HG02970 (cell line): ENCODE measurements around the gene RAB7A.
"Not testable (repeated sequence)": the region's sequence is repeated elsewhere in the genome, so short reads cannot be mapped to it uniquely, and the experiment has no call there.

Experiments used
- ATAC-seq: cut with Tn5 transposase; IDR thresholded peaks from one replicate; pipeline ENCODE4 v1.9.1; 2021; ENCODE audit warnings: mild to moderate bottlenecking, moderate library complexity, moderate number of reproducible peaks; ENCODE audit not compliant: unreplicated experiment, low FRiP score

Gene RAB7A

DNA sequence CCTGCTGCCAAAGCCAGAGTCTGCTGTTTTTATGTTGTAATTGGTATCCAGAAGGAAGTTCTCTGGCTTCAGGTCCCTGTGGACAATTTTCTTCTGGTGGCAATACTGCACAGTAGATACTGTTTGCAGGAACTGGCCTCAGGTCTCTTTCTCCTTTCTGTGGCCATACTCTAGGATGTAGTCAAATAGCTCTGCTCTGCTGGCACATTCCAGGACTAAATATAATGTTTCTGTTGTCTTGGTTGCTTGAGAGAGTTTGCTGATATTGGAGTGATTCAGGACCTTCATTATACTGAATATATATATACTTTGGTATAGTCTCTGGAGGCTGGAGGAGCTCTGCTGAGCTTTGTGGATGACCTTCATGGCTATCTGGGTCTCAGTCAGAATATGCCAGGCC is 23.1 kb downstream of the RAB7A start:
- no peak for ATAC-seq

- ATAC-seq = not testable (repeated sequence)
These were observed 23.6 kb downstream of the RAB7A start for GRCh38 chr3:128749561-128749960.

DNA sequence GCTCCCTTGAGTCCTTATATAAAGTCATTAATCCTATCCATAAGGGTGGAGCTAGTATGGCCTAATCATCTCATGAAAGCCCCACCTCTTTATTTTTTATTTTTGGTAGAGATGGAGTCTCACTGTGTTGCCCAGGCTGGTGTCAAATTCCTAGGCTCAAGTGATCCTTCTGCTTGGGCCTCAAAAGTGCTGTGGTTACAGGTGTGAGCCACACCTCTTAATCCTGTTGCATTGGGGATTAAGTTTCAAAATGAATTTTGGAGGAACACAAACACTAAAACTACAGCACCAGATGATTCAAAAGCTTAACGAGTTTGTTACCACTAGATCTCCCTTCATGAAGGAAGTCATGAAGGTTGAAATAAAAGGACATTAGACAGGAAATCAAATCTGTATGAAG is 27.7 kb downstream of the RAB7A start:
- ATAC-seq = no peak

GRCh38 chr3:128760042-128760441 is 34.1 kb downstream of the RAB7A start:
- ATAC-seq = no peak

DNA sequence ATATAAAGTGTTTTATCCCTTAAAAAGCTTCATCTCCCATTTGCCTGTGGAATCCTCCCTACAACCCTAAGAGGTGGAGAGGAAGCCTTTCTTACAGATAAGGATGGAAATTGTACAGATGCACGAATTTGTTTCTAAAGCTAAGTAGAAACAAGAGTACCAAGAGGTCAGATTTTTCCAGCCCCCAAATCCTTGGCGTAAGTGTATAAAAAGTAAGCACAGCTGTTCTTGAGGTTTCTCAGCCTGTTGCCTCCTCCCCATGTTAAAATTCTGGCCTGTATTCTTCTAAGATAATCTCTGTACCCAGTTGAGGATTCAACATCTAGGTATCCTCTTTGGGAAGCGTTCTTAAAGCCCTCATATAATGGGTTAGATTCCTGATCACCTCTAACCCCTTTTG is 34.9 kb downstream of the RAB7A start:
- ATAC-seq = no peak

- ATAC-seq = no peak
These were observed 35.4 kb downstream of the RAB7A start for GRCh38 chr3:128761392-128761791.

DNA sequence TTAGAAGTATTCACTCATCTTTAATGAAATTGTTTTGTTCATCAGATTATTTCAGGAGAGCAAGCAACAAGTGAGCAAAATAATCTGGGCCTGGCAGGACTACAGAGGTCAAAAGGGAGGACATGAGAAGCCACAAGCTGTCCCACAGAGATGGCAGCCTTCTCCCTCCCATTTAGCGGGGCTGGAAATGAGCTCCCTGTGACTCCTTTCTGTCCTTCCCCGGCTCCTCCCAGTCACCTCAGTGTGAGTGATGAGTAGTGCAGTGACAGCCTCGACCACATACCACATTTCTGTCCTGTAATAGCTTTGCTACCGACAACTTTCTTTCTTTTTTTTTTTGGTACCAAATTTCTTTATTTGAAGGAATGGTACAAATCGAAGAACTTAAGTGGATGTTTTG is 38.0 kb downstream of the RAB7A start:
- ATAC-seq = no peak

- ATAC-seq = no peak
These were observed 38.9 kb downstream of the RAB7A start for GRCh38 chr3:128764863-128765262.

DNA sequence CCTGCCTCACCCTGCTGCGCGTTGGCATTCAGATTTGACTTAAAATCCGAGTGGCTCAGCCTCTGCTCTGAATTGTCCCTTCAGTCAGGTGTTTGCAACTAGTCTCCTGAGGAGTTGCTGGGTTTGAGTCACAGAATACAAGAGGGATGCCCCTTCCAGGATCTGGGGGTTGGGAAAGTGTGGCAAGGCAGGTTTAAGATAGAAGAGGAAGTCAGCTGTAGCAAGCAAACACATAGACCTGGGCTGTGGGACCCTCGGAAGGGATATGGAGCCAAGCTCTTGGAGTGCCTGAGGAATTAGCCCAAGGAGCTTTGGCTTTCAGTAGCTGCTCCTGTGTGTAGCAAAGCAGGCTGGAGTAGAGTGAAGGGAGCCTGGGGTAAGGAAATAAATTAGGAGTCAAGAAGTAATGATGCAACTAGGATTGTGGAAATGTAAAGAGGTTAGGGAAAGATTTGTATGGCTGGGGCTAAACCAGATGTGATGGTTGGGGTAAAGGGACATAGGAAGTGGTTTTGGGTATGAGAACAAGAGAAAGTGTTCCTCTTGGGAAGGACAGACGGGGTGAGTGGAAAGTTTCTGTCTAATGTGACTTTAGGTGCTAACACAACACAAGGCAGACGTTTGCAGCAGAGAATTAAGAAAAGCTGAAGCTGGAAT is 41.2 kb downstream of the RAB7A start:
- no peak for ATAC-seq

- no peak for ATAC-seq
These were observed 42.5 kb downstream of the RAB7A start for GRCh38 chr3:128768471-128768870.

GRCh38 chr3:128770387-128770786 is 44.4 kb downstream of the RAB7A start:
- ATAC-seq = no peak

DNA sequence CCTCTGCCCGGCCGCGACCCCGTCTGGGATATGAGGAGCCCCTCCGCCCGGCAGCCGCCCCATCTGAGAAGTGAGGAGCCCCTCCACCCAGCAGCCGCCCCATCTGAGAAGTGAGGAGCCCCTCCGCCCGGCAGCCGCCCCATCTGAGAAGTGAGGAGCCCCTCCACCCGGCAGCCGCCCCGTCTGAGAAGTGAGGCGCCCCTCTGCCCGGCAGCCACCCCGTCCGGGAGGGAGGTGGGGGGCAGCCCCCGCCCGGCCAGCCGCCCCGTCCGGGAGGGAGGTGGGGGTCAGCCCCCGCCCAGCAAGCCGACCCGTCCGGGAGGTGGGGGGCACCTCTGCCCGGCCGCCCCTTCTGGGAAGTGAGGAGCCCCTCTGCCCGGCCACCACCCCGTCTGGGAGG is 47.2 kb downstream of the RAB7A start:
- ATAC-seq = not testable (repeated sequence)

DNA sequence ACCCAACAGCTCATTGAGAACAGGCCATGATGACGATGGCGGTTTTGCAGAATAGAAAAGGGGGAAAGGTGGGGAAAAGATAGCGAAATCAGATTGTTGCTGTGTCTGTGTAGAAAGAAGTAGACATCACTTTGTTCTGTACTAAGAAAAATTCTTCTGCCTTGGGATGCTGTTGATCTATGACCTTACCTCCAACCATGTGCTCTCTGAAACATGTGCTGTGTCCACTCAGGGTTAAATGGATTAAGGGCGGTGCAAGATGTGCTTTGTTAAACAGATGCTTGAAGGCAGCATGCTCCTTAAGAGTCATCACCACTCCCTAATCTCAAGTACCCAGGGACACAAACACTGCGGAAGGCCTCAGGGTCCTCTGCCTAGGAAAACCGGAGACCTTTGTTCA is 47.6 kb downstream of the RAB7A start:
- ATAC-seq = not testable (repeated sequence)

- no peak for ATAC-seq
These were observed 49.3 kb downstream of the RAB7A start for GRCh38 chr3:128775241-128775640.

GRCh38 chr3:128775906-128776542 is 50.0 kb downstream of the RAB7A start:
- no peak for ATAC-seq

DNA sequence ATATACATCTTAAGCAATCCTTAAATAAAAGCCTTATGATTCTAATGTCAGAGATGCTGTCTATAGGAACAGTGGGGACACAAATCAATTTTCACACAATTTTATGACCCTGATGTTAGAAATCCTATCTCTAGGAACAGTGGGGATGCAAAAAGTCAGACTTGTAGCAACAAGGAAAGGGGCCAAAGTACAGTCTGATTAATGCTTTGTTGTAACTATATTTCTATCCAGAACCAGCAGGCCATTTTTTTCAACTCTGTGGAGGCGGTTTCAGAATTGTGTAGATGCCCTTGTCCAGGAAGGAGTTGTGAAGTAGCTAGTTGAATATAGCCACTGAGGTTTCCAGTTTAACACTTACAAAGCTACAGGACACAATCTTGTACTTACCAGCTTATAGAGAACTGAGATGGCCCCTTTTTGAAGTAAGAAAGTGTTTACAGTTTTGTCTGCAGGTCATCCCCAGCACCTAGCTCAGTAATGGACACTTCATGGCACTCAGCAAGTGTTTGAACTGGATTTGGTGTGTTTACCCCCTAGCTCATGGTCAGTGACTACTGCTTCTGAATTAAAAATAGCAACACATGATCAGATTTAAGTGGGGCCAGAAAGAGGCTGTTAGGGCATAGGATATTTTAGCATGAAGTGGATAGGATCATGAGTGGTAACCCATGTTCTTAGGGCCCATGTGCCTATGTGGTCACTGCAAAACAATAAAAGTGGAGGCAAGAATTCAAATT is 54.3 kb downstream of the RAB7A start:
- no peak for ATAC-seq

DNA sequence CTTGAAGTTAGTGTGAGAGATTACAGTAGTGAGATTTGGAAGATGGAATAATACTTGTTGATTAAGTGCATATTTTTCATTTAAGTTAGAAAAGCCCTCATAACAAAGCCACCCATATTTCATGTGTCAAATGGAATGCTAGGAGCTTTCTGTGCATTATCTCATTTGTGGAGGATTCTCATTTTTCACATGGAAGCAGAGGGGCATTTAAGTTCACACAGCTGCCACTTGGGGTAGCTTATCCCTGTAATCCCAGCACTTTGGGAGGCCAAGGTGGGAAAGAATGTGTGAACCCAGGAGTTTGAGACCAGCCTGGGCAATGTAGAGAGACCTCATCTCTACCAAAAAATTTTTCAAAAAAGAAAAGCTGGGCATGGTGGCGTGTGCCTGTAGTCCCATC is 55.2 kb downstream of the RAB7A start:
- no peak for ATAC-seq

DNA sequence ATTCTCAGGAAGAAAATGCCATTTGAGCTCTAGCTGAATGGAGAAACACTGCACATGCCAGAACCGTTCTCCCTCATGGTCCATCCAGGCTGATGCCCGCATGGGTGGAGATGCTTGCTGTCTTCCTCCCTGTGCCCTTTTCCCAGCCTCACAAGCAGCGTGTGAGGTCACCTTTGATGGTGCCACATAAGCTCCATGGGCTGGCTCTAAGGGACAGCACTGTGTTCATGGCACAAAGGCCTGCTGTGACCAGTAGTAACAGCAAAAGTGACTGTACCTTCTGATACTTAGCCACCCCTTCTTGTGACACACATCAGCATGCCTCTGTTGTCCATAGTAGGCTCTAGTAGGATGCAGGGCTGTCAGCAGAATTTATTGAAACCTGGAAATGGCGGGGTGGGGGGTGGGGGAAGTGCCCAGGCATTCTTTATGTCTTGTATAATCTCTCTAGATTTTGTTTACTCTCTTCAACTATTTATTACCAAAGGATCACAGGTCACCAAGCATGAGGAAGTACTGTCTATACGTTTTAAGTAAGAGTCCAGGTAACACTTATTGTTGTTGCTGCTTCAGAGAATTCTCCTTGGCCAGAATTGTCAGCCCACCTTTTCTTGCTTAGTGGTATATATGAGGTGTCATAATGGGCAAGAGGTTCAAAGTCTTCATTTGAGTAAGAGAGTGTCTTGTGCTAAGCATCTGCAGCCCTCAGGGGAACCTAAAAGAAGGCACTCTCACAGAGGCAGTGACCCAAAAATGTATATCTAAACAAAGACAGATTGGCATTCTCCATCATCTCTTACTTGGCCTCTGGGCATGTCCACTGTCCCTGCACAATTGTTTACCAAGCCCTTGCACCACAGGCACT is 56.5 kb downstream of the RAB7A start:
- ATAC-seq = no peak

DNA sequence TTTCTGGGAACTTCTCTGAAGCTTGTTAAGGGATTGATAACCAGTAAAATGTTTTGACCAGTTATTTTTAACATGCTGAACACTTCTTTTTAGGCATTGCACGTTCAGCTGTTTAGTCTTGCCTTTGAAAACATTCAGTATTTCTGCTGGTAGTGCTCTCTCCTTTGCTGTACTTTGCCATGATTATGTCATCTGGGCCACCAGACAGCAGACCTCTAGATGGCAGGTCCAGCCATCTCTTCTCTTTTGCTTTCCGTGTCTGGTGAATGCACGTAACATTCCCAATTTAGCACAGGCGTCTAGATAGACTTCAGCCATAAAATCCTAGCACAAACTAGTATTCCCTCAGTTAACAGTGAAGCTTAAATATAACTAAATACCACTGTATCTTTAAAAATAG is 57.8 kb downstream of the RAB7A start:
- no peak for ATAC-seq

DNA sequence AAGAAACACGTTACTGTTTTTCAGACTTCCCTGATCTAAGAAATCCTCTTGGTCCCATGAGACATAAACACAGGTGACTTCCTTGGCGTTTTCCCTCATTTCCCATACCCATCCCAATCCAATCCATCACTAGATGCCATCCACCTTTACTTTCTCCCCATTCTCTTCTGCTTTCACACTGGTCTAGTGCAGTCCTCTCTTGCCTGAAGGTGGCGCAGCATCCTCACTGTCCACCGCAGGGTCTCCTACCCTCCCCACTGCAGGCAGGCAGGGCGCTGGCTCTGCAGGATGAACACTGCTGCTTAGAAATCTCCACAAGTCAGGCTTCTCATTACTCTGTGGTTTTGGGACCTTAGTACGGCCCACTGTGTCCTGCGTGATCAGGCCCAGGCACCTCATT is 58.2 kb downstream of the RAB7A start:
- no peak for ATAC-seq

DNA sequence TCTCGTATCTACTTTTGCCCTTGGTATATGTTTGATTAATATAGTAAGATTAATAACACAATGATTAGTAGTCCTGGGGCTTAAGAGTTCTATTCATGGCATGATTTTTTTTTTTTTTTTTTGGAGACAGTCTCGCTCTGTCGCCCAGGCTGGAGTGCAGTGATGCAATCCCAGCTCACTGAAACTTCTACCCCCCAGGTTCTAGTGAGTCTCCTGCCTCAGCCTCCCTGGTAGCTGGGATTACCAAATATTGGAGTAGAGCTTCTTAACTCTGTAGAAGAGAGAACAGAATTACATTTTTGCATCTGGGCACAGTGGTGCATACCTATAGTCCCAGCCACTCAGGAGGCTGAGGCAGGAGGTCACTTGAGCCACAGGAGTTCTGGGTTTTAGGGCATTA is 58.9 kb downstream of the RAB7A start:
- no peak for ATAC-seq
